K562 (cell line): ENCODE results near the gene CFAP52.

Source experiments
- MED1 ChIP-seq: sonication (generic); formaldehyde crosslinking; IDR thresholded peaks from 2 replicates; pipeline ENCODE4 v1.8.1; 2023; ENCODE audit warnings: missing genetic modification reagents, borderline replicate concordance
- POLR2A ChIP-seq: fragments of 450-650 bp; conservative IDR thresholded peaks from 2 replicates; pipeline ENCODE4 v1.6.1; 2016
- ZBTB8A ChIP-seq: fragments of 450-650 bp; IDR thresholded peaks from 2 replicates; pipeline ENCODE4 v1.6.1; 2018; ENCODE audit warnings: mild to moderate bottlenecking, moderate library complexity; ENCODE audit not compliant: partially characterized antibody

DNA sequence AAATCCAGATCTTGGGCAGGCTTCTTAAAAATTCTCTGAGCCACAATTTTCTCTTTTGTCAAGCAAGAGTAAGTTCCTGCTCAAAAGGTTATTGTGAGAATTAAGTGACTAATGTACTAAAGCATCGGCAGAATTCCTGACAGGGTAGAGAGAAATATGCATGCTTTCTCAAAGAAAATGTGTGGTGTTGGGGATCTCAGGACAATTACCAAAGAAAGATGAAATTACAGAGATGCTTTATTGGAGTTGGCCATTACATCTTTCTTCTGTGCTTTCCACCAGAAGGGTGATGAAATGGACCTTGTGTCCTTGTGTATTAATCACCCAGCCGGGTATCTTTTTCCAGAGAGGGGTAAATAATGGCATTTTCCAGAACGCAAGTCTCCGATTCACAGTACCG lies 67.2 kb downstream of the CFAP52 start:
- TF ChIP-seq POLR2A (no peak), ZBTB8A (no peak), MED1 (no peak)
